Right lobe of liver (tissue), 6 donors: ENCODE measurements around the gene EMX1. TPM values are rescaled to one million over a fixed set of nuclear protein-coding genes. Genes with fewer than 3 reads are reported as not detected.
A peak's percentile ranks its signal among the peaks of the same experiment; 100 is the strongest.

ENCODE experiments used
- ATAC-seq, 4 donors: fragments of 200-7000 bp; cut with Tn5 transposase; one replicate each; pipeline ENCODE4 v1.9.1; 2020; ENCODE audit warnings: mild to moderate bottlenecking in 4 of 4, moderate library complexity in 4 of 4
- DNase-seq, 3 donors: peaks; one replicate each; pipeline ENCODE4 v3.0.0-alpha.2; 2020
- H3K27ac ChIP-seq, 3 donors: fragments of 200-600 bp; one replicate each; pipeline ENCODE4 v1.8.0; 2022
- H3K27me3 ChIP-seq, 2 donors: fragments of 200-600 bp; one replicate each; pipeline ENCODE4 v1.8.0; 2022
- H3K36me3 ChIP-seq, 4 donors: fragments of 200-600 bp; sonication (generic) in 1 of 4; one replicate each; pipeline versions ENCODE4 v1.5.1 to v1.8.0; 2017 to 2022; ENCODE audit warnings: control low read depth in 1 of 4
- H3K4me1 ChIP-seq, 4 donors: fragments of 200-600 bp; sonication (generic) in 1 of 4; one replicate each; pipeline versions ENCODE4 v1.5.1 to v1.8.0; 2017 to 2022; ENCODE audit warnings: control low read depth in 1 of 4
- H3K4me3 ChIP-seq, 3 donors: fragments of 200-600 bp; one replicate each; pipeline ENCODE4 v1.8.0; 2022
- H3K9me3 ChIP-seq, 4 donors: fragments of 200-600 bp; sonication (generic) in 1 of 4; one replicate each; pipeline versions ENCODE4 v1.5.1 to v1.8.0; 2017 to 2022; ENCODE audit warnings: control low read depth in 1 of 4
- POLR2A ChIP-seq: fragments of 450-650 bp; IDR thresholded peaks from one replicate; pipeline ENCODE4 v1.6.1; 2017; ENCODE audit warnings: antibody characterized with exemption, mild to moderate bottlenecking
- WGBS: methylation state at CpG from one replicate; pipeline ENCODE4 v1.1.6; 2018; ENCODE audit warnings: low coverage, low lambda C conversion rate; ENCODE audit not compliant: insufficient coverage; ENCODE audit errors: missing lambda C conversion rate; 5-methylcytosine and 5-hydroxymethylcytosine counted together
- intact Hi-C, 2 donors: fragments of 100-400 bp; cut with DNase I; formaldehyde crosslinking; loops; one replicate each; pipeline versions ENCODE4 v1.11.2 to v1.14.1; 2022
- total RNA-seq, 6 experiments: library from RNA; depleted of rRNA in 2 of 6; stranded (reverse); fragments of >200 nt in 2 of 6; fragmentation: NEBNext Ultra II Directional in 3 of 6; extraction: Animal tissue kit (Norgen Biotek cat#: 25700) in 3 of 6; gene quantifications; one replicate each; pipeline versions ENCODE4 v1.1.0 to v1.2.4, GENCODE V29; 2016 to 2023
- TF ChIP-seq, protein P1 (sequence below), 4 donors: fragments of 200-600 bp in 3 of 4; fragments of 450-650 bp in 1 of 4; IDR thresholded peaks; one replicate each; pipeline versions ENCODE4 v1.5.1 to v1.8.0; 2016 to 2022; ENCODE audit warnings: antibody characterized with exemption in 4 of 4, mild to moderate bottlenecking in 2 of 4
- donor health status: DM: no; HTN: yes; CAD: no.
- donor health status: DM: no; HTN: no; CAD: no.
- donor health status: DM: no; HTN: no; CAD: no.
- donor health status: DM: no; HTN: yes; CAD: no.
- donor health status: DM: no; HTN: yes; CAD: no.

The EMX1 gene
- total RNA-seq, 6 experiments from 2014 or later: 0.25 to 0.49 (median 0.29) TPM; not detected in 3

DNA sequence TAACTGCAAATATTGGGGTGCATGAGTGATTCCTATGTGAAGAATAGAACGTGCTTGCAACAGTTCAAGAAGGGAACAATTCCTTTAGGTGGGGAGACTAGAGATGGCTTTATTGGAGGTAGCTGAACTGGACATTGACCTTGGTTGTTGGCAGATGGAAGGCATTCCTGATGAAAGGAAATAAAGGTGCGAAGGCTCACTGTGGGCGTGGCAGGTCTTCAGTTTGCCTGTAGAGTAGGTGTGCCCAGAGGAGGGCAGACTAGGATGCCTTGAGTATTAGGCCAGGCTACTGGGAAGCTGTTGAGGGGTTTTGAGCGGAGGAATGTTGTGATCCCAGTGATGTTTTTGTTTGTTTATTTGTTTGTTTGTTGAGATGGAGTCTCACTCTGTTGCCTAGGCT is 27.3 kb upstream of the EMX1 start:
- 60% methylated on average over 2 of the region's 4 CpGs for WGBS
- intact Hi-C loops: loop anchor here (10.0 kb wide), 2 partner anchors 195 to 285 kb away; no protein-coding TSS in a partner anchor
- no peaks in the 10 kb centered on the region for H3K9me3 ChIP-seq
- H3K27ac ChIP-seq: no peak overlapping the region
- peaks cover 0 to 14% (median 4%) of the 10 kb centered on the region in 4 donors for H3K36me3 ChIP-seq
- H3K4me1 ChIP-seq: peaks cover 0 to 31% (median 13%) of the 10 kb centered on the region in 4 donors
- H3K27me3 ChIP-seq: no peaks in the 10 kb centered on the region
- TF ChIP-seq POLR2A: no peak
- TF ChIP-seq, protein P1, sequence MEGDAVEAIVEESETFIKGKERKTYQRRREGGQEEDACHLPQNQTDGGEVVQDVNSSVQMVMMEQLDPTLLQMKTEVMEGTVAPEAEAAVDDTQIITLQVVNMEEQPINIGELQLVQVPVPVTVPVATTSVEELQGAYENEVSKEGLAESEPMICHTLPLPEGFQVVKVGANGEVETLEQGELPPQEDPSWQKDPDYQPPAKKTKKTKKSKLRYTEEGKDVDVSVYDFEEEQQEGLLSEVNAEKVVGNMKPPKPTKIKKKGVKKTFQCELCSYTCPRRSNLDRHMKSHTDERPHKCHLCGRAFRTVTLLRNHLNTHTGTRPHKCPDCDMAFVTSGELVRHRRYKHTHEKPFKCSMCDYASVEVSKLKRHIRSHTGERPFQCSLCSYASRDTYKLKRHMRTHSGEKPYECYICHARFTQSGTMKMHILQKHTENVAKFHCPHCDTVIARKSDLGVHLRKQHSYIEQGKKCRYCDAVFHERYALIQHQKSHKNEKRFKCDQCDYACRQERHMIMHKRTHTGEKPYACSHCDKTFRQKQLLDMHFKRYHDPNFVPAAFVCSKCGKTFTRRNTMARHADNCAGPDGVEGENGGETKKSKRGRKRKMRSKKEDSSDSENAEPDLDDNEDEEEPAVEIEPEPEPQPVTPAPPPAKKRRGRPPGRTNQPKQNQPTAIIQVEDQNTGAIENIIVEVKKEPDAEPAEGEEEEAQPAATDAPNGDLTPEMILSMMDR (IDR thresholded peaks at IDR 0.05): no peak
- DNase-seq: no peak
- H3K4me3 ChIP-seq: no peak overlapping the region
- ATAC-seq: no peak

DNA sequence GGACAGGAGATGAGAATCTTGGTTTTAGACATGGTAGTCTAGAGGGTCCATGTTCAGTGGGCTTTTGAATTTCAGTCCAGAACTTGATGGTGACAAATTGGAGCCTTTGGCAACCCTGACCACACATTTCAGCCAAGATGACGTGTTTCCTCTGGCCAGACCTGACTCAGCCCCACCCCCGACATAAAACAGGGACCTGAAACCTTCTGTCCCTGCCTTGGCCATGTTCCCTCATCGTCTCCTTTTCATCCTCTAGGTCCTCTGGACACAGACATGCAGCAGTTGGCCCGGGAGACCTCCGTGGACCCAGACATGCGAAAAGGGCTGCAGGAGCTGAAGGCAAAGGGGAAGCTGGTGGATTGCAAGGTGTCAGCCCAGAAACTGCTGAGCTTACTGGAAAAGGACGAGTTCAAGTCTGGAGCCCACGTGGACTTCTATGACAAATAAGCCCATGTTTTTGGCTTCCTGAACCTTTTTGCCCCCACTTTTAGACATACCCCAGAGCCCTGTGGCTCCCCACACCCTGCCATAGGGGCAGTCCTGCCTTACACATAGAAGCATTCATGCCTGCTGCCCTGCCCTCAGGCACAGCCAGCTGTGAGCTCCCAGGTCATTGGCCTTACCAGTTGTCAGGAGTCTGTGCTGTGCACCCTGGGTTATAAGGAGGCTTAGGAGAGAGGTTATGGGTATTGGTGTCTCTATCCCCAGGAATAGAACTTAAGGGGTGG is 26.1 kb upstream of the EMX1 start:
- Histone ChIP-seq H3K4me3 (no peak overlapping the region), H3K27ac (no peak overlapping the region), H3K9me3 (no peaks in the 10 kb centered on the region), H3K27me3 (no peaks in the 10 kb centered on the region), H3K36me3 (peaks cover 0 to 14% (median 4%) of the 10 kb centered on the region in 4 donors), H3K4me1 (peaks cover 0 to 28% (median 12%) of the 10 kb centered on the region in 4 donors)
- DNase-seq: no peak
- no peak for TF ChIP-seq POLR2A
- TF ChIP-seq, protein P1 (IDR thresholded peaks at IDR 0.05): no peak
- WGBS: 52% methylated on average over 7 of the region's 8 CpGs
- intact Hi-C loops: loop anchor here (10.0 kb wide), 2 partner anchors 194 to 284 kb away; no protein-coding TSS in a partner anchor
- ATAC-seq: no peak

DNA sequence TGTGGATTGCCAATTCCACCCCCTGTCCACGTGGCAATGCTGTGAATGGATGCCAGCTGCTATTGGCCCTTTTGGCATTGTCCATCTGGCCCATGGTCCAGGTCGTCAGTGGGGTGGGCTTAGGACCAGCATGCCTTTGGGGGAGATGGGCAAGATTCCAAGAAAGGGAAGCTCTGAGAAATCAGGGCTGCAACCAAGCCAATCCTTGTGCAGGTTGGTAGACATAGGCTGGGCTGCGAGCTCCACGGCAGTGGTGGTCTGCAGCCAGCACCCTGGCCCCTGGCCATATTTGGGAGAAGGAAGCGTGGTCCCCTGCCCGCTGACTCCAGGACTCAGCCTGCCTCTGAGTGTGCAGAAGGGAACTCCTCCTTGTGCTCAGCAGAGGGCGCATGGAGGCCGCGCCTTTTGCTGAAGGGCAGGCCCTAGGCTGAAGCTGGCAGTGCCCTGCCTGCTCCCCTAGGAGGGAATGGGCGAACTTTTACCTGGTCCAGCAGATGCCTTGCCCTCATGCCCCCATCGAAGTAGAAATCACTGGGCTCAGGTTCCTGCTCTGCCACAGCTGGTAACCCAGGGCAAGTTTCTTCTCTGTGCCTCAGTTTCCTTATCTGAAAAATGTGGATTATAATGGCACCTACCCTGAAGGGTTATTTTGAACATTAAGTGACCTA is 24.7 kb upstream of the EMX1 start:
- peak; percentile 74 to 84 (median 76) for DNase-seq
- intact Hi-C loops: loop anchor here (10.0 kb wide), 2 partner anchors 192 to 282 kb away; no protein-coding TSS in a partner anchor
- no peak overlapping the region for H3K4me3 ChIP-seq
- no peaks in the 10 kb centered on the region for H3K27me3 ChIP-seq
- no peak overlapping the region for H3K27ac ChIP-seq
- peaks cover 0 to 14% (median 4%) of the 10 kb centered on the region in 4 donors for H3K36me3 ChIP-seq
- no peaks in the 10 kb centered on the region for H3K9me3 ChIP-seq
- peak; percentile 76 to 83 (median 80) for ATAC-seq
- no peak for TF ChIP-seq POLR2A
- TF ChIP-seq, protein P1 (IDR thresholded peaks at IDR 0.05): peak; percentile 64 to 82 (median 80)
- H3K4me1 ChIP-seq: peaks cover 0 to 22% (median 9%) of the 10 kb centered on the region in 4 donors
- WGBS: 4% methylated on average over 3 of the region's 11 CpGs

DNA sequence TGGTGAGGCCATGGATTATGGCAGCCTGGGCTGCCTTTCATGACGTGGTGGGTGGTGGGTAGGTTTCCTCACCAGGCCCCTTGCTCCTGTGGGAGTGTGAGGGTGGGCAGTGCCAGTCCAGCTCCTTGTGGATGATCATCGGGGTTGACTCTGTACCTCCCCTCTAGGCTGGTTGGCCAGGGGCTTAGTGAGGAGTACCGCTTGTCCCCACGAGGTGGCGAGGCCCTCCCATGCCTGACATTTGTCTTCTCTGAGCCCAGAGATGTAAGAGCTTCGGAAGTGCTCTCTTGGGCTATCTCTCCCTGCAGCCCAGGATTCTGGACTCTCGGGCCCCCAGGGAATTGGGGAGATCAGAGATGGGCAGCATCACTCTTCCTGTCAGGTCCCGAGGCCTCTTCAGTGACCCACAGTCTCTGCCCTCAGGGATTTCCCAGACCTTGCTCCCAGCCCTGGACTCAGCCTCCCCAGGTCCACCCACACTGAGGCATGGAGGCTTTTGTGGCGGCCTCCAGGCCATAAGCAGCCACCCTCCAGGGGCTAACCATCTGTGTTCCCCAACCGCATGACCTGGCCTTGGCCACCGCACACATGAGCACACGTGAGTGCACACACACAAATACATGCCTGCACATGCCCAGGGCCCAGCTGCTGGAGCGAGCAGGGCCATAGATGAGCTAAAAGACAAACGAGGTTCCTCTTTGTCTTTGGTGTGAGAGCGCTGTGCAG is 23.6 kb upstream of the EMX1 start:
- ATAC-seq (peak; percentile 57 to 69 (median 66)), DNase-seq (peak in 2 of 3 donors; percentile 45 to 57)
- H3K4me1 ChIP-seq: peaks cover 0 to 13% (median 6%) of the 10 kb centered on the region in 4 donors
- no peaks in the 10 kb centered on the region for H3K27me3 ChIP-seq
- no peak for TF ChIP-seq POLR2A
- TF ChIP-seq, protein P1 (IDR thresholded peaks at IDR 0.05): peak; percentile 48 to 62 (median 52)
- H3K27ac ChIP-seq: no peak overlapping the region
- H3K9me3 ChIP-seq: no peaks in the 10 kb centered on the region
- 78% methylated on average over 6 of the region's 15 CpGs for WGBS
- intact Hi-C loops: loop anchor here (10.0 kb wide), 2 partner anchors 191 to 281 kb away; no protein-coding TSS in a partner anchor
- peaks cover 0 to 14% (median 4%) of the 10 kb centered on the region in 4 donors for H3K36me3 ChIP-seq
- no peak overlapping the region for H3K4me3 ChIP-seq
